IMR-90 (cell line): ENCODE measurements around the gene PIRT.
"Not testable (repeated sequence)": the region's sequence is repeated elsewhere in the genome, so short reads cannot be mapped to it uniquely, and the experiment has no call there.

Source experiments
- CEBPB ChIP-seq: IDR thresholded peaks from 2 replicates; pipeline ENCODE4 v1.6.1; 2012; ENCODE audit warnings: low read depth, low read length, improper control_type of control experiment
- MAFK ChIP-seq: IDR thresholded peaks from 2 replicates; pipeline ENCODE4 v1.6.1; 2012; ENCODE audit warnings: low read depth, low read length, improper control_type of control experiment
- POLR2A ChIP-seq: IDR thresholded peaks from 2 replicates; pipeline ENCODE4 v1.6.1; 2012; ENCODE audit warnings: mild to moderate bottlenecking, low read depth, low read length
- RFX5 ChIP-seq: IDR thresholded peaks from 2 replicates; pipeline ENCODE4 v1.8.0; 2012; ENCODE audit warnings: low read depth, mild to moderate bottlenecking, low read length, moderate library complexity
- SMC3 ChIP-seq: fragments of 150-350 bp; IDR thresholded peaks from 2 replicates; pipeline ENCODE4 v1.6.1; 2016; ENCODE audit warnings: low read depth, mild to moderate bottlenecking, antibody characterized with exemption, low read length, moderate library complexity
- TF ChIP-seq, protein P1 (sequence below): conservative IDR thresholded peaks from 2 replicates; pipeline ENCODE4 v1.5.1; 2012; ENCODE audit warnings: mild to moderate bottlenecking, low read depth, low read length, improper control_type of control experiment
- TF ChIP-seq, protein P2 (sequence below): fragments of 150-350 bp; IDR thresholded peaks from 2 replicates; pipeline ENCODE4 v1.6.1; 2016; ENCODE audit warnings: low read depth, mild to moderate bottlenecking, low read length, moderate library complexity, borderline replicate concordance

DNA sequence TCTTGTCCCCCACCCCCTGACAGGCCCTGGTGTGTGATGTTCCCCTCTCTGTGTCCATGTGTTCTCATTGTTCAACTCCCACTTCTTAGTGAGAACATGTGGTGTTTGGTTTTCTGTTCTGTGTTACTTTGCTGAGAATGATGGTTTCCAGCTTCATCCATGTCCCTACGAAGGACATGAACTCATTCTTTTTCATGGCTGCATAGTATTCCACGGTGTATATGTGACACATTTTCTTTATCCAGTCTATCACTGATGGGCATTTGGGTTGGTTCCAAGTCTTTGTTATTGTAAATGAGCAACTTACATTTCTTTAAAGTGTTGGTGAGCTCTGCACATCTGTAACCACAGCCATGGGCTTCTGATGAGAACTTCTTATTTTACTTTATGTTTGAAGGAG, 30.9 kb upstream of the PIRT start:
- TF ChIP-seq, protein P1, sequence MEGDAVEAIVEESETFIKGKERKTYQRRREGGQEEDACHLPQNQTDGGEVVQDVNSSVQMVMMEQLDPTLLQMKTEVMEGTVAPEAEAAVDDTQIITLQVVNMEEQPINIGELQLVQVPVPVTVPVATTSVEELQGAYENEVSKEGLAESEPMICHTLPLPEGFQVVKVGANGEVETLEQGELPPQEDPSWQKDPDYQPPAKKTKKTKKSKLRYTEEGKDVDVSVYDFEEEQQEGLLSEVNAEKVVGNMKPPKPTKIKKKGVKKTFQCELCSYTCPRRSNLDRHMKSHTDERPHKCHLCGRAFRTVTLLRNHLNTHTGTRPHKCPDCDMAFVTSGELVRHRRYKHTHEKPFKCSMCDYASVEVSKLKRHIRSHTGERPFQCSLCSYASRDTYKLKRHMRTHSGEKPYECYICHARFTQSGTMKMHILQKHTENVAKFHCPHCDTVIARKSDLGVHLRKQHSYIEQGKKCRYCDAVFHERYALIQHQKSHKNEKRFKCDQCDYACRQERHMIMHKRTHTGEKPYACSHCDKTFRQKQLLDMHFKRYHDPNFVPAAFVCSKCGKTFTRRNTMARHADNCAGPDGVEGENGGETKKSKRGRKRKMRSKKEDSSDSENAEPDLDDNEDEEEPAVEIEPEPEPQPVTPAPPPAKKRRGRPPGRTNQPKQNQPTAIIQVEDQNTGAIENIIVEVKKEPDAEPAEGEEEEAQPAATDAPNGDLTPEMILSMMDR, result not testable (repeated sequence)
- TF ChIP-seq POLR2A, RFX5, CEBPB, SMC3, MAFK: not testable (repeated sequence)
- TF ChIP-seq, protein P2, sequence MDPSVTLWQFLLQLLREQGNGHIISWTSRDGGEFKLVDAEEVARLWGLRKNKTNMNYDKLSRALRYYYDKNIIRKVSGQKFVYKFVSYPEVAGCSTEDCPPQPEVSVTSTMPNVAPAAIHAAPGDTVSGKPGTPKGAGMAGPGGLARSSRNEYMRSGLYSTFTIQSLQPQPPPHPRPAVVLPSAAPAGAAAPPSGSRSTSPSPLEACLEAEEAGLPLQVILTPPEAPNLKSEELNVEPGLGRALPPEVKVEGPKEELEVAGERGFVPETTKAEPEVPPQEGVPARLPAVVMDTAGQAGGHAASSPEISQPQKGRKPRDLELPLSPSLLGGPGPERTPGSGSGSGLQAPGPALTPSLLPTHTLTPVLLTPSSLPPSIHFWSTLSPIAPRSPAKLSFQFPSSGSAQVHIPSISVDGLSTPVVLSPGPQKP, result not testable (repeated sequence)
